GM19035 (cell line): ENCODE measurements around the gene SCO1.
"Not testable (repeated sequence)": the region's sequence is repeated elsewhere in the genome, so short reads cannot be mapped to it uniquely, and the experiment has no call there.

ENCODE experiments used
- ATAC-seq: cut with Tn5 transposase; IDR thresholded peaks from one replicate; pipeline ENCODE4 v1.9.1; 2021; ENCODE audit not compliant: unreplicated experiment

The SCO1 gene

DNA sequence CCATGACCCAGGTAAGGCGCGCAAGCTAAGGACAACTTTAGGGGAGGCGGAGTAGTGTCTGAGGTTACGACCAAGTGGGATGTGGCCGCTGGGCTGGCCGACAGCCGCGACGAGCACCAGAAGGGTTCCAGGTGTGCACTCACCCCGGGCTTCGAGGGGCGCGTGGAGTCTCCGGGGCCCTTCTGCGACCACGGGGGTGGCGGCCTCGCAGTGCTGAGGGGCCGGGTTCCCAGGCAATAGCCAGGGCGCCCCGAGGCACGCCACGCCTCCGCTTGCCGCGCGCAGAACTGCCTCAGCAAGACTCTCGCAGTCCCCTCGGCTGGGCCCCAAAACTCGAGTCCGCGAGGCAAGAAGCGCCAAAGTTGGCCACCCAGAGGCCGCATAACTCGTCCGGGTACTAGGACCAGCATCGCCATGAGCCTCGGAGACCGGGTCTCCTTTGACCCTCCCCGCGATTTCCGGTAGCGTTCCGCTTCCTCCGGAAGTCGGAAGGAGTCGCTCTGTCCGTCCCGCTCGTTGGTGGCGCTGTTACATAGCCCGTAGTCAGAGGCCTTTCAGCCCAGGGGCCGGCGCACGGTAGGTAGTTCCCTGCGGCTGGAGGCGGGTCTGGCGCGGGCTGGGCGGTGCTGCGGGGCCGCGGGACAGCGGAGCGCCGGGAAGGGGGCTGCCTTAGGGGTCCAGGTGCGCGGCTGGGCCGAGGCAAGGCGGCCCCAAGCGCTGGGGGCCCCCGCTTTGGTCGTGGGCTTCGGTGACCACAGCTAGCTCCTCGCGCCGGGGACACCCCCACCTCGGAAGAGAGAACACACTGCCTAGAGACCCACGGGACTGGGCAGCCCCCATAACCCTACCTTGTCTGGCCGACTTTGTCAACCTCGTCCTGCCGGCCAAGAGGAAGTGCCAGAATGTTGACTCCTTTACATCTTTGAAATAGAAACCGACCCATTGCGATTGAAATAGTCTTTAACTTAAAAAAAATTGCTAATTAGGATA, at the start of gene SCO1, which contains the start of gene ADPRM:
SCO1 (minus strand) TSS at position 442 of the 990 bp plus-strand sequence; CDS start at position 416, 26 bp downstream.
ADPRM (plus strand) TSS at position 503 of the 990 bp plus-strand sequence. CDS start 7,333 bp downstream, outside the sequence.
- ATAC-seq, result peak; percentile 94

DNA sequence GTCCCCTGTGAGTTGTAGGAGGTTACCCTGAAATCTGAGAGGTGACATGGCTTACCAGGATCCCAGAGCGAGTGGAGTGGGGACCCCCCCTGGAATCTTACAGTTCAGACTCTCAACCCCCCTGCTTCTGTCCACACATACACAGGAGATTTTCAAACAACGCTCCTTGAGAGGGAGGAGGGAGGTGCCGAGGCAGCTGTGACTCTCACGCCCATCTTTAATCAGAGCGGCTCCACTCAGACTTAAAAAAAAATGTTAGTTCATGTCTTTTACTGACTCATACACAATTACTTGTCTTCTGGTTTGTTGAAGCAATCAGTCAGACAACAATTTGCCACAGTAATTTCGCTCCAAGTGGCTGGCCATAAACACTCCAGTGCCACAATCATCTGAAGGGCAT, 47.9 kb upstream of the SCO1 start:
- ATAC-seq, result no peak

DNA sequence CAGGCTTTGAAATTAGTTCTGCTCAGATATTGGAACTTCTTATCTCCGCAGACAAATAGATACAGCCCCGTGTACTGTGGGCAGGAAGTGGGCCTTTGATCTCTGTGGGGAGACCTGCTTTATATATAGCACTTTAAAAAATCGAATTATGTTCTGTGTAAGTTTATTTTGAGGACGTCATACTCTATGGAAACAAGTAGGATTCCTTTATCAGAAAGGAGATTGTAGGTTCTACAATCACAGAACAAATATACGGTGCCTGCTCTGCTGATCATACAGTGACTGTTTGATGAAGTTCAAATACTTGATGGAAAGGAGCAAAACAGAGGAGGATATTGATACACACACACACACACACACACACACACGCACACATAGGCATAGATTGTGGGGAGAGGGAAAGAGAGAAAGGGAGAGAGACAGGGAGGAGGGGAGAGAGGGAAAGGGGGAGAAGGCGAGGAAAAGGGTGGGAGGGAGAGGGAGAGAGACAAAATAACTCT, 47.2 kb upstream of the SCO1 start:
- ATAC-seq, result no peak

DNA sequence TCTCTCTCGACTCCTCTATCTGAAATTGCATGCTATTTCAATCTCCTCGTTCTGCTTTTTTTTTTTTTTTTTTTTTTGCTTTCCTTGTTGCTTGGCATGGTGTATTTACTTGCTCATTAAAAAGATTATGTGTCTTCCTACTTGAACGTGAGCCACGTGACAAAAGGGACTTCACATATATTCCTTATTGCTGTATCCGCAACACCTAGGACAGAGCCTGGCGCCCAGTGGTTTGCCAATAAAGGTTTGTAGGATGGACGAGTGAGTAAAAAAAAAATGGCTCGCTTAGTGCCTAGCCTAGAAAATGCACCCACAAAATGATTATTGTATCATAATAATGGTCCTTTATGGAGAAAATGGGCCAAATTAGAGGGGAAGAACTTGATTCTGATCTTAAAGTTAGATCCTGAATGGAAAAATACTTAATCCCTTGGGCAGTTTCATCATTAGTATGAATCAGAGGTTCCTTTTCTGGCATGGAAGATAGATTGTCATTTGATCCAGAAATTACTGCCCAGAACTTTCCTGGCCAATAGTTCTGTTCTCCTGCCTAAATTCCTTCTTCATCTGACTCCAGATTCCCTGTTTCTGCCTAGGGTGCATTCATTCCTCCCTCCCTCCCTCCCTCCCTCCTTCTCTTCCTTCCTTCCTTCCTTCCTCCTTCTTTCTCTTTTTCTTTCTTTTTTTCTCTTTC, 46.1 kb upstream of the SCO1 start:
- ATAC-seq, result no peak

DNA sequence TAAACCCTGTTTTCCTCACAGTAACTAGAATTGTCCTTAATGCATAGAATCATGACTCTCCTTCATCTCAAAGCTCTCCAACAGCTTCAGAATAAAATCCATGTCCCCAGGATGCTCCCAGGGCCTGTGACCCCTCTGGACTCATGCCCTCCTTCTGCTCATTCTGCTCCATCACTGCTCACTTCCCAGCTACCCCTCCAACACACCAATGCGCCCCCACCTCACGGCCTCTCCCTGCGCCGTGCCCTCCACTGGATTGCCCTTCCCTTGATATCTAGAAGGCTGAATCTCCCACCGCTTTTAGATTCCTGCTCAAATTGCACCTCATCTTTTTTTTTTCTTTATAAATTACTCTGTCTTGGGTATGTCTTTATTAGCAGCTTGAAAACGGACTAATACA, 45.1 kb upstream of the SCO1 start:
- ATAC-seq, result no peak

DNA sequence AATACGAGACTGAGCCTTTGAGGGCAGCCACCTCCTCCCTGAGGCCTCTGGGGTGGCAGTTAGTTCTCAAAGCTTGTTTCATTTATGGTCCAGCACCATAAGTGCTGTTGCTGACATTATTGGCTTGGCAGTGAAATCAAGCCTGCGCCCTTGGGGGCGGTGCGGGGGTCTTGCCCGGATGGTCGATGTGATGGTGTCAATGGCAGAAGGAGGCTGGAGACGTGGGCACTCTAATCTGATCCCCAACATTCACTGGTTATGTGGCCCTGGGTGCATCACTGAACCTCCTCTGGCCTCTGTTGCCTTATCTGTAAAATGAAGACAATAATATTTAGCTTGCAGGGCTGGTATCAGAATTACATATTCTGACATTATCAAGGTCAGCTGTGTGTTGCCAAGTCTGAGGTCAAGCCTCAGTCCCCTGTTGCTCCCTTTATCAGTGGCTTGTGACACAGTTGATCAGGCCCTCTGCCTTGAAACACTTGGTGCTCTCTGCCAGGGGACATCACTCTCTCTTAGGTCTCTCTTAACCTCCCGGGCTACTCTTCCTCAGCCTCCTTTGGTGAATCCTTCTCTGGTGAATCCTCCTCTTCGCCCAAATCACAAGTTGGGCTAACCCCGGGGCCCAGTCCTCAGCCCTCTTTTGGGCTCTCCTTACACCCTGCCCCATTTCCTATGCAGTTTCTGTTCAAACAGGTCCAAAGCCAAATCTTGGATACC, 44.2 kb upstream of the SCO1 start:
- no peak for ATAC-seq

DNA sequence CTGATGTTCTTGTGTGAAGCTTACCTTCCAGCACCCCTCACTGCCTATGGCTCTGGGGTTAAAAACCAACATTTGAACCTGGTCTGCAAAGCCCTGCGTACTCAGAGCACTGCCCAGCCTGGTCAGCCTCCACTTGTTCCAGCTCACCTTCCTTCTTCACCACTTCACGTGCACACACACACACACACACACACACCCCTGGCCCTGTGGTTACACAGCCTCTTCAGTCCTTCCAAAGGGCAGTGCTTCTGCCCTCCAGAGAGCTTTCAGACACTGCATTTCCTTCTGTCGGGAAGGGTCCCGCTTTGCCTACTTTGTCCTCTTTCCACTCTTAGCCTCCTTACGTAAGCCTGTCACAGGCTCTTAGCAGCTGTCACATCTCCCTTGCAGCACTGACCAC, 42.1 kb upstream of the SCO1 start:
- no peak for ATAC-seq

DNA sequence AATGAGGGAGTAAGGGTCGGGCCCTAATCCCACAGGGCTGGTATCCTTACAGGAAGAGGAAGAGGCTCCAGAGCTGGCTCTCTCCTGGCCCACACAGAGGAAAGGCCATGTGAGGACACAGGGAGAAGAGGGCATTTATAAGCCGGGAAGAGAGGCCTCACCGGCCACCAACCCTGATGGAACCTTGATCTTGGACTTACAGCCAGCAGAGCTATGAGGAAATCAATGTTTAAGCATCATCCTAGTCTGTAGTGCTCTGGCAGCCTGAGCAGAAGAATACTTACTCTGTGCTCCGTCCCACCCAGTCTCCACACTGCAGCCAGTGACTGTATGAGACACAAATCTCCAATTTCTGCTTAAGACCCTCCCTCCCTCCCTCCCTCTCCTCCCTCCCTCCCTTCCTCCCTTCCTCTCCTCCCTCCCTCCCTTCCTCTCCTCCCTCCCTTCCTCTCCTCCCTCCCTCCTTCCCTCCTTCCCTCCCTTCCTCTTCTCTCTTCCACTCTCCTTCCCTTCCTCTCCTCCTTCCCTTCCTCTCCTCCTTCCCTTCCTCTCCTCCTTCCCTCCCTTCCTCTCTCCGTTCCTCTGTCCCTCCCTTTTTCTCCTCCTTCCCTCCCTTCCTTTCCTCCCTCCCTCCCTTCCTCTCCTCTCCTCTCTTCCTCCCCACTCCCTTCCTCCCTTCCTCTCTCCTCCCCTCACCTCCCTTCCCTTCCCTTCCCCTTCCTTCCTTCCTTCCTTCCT, 41.4 kb upstream of the SCO1 start:
- no peak for ATAC-seq

DNA sequence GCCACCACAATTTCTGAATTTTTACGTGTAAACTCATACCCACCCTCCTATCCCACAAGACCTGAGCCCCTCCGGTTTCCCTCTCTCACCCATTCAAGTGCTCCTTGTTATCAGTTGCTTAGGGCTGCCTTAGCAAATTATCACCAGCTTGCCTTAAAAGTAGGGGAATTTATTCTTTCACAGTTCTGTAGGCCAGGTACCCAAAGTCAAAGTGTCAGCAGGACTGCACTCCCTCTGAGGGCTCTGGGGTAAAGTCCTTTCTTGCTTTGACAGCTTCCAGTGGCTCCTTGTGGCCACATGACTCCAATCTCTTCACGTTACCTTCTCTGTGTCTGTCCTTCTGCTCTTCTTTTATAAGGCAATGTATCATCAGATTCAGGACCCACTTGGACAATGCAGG, 40.4 kb upstream of the SCO1 start:
- ATAC-seq, result no peak

DNA sequence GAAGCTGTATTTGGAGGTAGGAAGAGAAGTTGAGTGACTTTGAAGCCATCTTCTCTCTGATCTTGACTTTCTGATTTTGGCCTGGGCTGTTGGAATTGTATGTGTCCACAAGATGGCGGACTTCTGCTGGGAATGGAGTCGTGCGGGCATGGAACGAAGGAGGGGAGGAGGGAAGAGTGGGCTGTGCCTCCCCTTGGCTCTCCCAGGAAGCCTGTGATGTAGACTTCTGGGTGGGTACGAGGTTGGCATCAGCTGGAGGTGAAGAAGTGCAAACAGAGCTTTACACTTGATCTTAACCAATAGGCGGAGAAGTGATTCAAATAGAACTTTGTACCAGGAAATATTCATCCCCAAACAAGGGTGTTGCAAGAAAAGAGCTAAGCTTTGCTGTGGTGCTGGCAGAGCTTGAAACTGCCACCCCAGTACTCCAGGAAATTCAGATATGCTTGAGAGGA, 39.9 kb upstream of the SCO1 start:
- no peak for ATAC-seq

DNA sequence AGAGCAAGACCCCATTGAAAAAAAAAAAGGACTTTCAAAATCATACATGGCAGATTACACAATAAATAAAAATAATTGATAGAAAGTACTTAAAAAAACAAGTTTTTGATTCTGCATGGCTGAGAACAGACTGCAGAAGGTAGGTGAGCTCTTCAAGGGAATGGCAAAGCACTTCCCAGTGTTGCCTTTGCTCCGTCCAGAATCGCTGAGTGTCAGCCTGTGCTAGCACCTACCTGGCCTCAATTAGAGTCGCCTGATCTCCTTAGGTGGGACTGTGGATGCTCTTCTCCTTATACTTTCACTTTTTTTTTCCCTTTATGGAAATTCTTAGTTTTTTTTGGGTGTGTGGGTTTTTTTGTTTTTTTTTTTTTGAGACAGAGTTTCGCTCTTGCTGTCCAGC, 38.5 kb upstream of the SCO1 start:
- no peak for ATAC-seq

DNA sequence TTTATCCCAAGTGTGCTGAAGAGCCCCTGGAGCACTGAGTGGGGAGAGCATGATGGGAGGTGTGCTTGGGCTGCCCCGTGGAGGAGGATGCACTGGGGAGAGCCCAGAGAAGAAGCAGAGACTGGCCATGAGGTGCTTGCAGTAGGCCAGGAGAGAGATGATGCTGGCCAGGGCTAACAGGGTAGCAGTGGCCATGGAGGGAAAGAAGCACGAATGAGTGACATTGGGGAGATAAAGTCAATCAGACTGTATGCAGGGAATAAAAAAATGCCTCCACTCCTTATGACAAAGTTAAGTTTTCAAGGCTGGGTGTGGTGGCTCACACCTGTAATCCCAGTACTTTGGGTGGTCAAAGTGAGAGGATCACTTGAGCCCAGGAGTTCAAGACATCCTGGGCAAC, 37.9 kb upstream of the SCO1 start:
- ATAC-seq, result no peak

DNA sequence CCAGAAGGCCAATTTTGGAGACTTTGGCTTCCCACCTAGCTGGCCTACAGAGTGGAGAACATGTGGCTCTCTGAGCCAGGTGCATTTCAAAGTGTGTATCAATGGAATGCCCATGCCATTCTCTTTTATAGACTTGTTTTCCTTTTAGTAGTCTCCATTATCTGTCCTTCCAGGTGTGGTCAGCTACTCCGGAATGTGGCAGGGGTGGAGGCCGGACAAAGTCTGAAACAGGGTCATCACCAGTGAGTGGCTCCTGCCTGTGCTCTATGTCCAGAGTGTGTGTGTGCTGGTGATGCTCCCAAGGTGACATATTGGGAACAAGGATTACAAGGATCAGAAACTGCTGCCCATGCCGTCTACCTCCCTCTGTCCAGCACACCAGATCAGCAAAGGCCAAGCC, 36.3 kb upstream of the SCO1 start:
- ATAC-seq, result no peak

DNA sequence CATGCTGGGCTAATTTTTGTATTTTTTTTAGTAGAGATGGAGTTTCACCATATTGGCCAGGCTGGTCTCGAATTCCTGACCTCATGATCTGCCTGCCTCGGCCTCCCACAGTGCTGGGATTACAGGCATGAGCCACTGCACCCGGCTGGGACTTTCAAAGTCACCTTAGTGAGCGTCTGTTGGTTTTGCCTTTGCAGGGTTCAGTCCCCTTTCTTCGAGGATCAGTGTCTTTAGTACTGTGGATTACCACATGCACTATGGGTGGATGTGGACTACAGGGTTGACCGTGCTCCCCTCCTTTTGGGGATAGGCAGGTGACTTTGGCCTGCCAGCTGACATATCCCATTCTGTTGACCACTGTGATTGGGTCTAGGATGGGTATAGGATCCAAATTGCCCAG, 34.8 kb upstream of the SCO1 start:
- not testable (repeated sequence) for ATAC-seq

DNA sequence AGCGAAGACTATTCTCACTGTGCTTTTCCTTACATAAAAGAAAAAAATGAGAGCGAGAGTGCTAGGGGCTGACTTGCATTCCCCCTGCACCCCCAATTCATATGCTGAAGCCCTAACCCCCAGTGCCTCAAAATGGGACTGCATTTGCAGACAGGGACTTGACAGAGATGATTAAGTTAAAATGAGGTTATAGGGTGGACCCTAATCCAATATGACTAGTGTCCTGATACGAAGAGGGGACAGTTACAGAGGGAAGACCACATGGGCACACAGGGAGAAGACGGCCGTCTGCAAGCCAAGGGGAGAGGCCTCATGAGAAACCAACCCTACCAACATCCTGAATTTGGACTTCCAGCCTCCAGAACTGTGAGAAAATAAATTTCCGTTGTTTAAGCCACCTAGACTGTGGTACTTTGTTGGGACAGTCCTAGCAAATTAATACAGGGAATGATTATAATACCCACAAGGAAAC, 34.1 kb upstream of the SCO1 start:
- ATAC-seq, result no peak

DNA sequence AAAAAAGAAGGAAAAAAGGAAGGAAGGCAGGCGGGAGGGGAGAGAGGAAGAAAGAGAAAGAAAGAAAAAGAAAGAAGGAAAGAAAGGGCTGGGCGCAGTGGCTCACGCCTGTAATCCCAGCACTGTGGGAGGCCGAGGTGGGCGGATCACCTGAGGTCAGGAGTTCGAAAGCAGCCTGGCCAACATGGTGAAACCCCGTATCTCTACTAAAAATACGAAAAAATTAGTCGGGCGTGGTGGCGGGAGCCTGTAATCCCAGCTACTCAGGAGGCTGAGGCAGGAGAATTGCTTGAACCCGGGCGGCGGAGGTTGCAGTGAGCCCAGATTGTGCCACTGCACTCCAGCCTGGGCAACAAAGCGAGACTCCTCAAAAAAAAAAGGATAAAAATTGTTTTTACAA, 32.9 kb upstream of the SCO1 start:
- ATAC-seq, result not testable (repeated sequence)

DNA sequence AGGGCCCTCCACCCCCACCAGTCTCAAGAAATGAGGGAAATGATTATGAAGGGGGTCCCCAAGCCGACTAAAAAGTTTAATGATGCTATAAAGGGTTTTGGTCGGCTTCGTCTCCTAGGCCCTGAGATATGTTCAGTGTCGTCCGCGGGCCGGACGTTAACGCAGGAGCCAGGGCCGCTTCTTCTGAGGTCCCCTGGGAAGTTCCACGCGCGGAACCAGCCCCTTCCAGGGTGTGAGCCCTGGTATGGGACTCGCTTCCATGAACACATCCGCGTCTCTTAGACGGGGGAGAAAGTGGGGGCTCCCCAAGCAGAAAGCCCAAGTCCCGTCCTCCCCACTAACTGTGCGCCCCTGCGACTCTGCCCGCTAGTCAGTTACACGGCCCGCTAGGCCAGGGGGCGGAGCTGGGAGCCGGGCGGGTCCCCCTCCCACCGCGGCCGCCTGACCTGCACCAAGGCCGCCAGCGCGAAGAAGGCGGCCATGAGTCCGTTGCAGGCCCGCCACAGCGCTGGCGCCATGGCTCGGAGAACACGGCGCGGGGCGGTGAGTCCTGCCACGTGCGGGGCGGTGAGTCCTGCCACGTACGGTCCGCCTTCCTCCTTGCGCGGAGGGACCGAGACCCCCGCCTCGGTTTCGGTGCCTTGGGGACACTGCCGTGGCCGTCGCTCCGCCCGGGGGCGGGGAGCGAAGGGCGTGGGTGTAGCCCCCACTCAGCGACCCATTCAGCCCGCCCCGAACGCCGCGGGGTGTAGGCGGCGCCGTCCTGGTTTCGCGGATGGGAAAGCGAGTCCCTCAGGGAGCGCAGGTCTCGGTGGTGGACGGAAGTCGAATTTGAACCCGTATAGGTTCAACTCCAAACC, 32.2 kb upstream of the SCO1 start, which contains the start of gene TMEM220:
TMEM220 (minus strand) TSS at position 690 of the 860 bp plus-strand sequence; CDS start at position 518, 172 bp downstream.
- peak; percentile 59 for ATAC-seq

DNA sequence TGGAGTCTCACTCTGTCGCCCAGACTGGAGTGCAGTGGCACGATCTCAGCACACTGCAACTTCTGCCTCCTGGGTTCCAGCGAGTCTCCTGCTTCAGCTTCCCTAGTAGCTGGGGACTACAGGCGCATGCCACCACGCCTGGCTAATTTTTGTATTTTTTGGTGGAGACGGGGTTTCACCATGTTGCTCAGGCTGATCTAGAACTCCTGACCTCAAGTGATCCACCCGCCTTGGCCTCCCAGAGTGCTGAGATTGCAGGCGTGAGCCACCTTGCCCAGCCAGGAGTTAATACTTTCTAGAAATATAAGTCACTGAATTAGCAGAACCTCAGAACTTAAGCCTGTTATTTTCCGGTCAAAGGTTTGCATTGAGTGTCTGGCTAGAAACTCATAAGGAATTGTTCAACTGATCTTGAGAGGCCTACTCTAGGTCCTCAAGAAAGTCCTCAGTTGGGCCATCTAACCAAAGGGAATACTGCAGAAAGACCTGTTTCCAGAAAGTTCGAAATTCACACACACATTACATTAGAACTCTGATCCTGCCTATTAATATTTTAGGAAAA, 31.1 kb upstream of the SCO1 start:
- no peak for ATAC-seq

DNA sequence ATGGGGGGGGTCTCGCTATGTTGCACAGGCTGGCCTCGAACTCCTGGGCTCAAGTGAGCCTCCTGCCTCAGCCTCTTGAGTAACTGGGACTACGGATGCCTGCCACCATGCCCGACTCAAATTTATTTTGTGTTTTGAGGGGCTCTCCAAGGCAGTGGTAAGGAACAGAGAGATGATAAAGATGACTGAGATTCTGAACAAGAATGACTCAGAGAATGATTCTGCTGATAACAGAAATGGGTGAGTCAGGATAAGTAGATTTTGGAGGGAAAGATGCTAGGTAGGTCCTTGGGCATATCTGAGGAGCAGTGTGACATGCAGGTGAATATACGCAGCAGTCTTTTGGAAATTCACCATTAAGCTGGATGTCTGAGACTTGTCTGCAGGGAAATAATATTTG, 29.9 kb upstream of the SCO1 start:
- ATAC-seq, result no peak
